ENCODE results near the gene GRIP2.
A peak's percentile ranks its signal among the peaks of the same experiment; 100 is the strongest.

The GRIP2 gene

DNA sequence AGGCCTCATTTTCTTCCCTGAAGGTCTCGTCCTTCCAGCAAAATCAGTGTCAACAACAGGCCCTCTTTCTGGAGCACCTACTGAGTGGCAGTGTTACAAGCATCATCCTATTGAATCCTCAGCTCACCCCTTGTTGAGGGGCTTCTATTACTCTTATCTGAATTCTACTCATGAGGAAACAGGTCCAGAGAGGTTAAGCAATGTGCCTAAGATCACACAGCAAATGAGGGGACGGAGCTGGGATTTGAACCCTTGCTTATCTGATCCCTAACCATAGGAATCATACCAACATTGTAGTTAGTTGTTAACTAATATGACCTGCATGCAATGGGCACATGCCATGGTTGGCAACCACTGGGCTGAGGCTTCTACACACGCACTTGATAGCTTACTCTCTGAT lies 74.7 kb downstream of the GRIP2 start:
- DNase-seq (ENCODE audit: low spot score) = no peak

DNA sequence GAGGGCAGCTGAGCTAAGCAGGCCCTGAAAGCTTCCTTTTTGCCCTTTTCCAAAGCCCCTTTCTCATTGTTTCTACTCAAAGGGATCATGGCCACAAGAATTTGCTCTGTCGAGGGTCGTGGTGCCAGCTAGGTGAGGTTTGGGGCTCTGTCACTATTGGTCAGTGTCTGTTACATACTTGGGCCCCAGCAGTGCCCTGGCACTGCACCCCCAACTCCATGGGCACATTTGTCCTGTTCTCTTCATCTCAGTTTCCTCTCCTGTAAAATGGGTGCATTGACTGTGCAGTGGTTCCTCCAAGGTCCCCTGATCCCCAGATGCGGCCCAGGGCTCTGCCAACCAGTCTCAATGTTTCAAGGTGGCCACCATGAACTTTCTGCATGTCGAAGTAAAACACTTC lies 75.6 kb downstream of the GRIP2 start:
- no peak for DNase-seq (ENCODE audit: low spot score)

DNA sequence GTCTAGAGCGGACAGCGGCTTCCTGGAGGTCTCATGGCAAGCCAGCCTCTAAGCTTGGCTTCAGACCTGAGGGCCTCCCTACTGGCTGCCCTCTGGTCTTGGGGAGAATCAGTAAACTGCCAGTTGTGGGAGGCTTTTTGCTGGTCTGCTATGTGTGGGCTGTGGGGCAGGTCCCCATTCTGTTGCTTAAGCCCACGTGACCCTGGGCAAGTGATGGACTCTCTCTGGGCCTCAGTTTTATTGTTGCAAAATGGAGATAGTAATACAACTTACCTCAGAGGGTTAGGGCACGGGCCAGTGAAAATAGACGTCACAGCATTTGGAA lies 76.0 kb downstream of the GRIP2 start:
- no peak for DNase-seq (ENCODE audit: low spot score)

DNA sequence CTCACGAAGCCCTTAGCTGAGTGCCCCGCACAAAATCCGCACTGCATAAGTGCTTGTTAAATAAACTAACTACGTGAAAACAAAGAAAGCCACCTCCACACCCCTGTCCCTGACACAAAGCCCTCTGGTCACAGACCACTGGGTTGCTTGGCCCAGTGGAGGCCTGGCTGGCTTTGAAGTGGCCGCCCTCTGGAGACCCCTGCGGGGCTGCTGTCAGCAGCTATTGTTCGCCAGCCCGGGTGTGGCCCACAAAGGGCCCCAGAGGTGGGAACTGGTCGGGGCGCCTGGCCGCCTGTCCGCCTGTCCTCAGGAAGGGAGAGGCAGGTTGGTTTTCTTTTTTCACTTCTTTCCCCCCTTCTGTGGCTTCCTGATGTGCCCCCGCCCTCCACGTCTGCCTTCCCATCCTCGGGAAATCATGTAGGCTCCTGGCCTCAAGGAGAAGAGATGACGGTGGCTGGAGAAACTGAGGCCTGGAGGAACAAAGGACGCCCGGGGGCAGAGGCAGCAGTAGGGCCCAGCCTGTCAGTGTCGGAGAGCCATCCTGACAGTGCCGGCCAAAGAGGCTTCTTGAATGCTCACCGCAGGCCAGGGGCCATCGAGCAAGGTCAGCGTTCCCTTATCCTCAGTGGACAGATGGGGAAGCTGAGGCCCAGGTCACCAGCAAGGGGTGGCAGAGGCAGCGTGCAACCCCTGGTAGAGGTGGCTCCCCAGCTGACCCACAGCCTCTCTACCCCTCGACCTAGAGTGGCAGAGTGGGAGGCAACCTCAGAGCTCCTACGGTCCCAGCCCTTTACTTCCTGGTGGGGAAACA lies 76.6 kb downstream of the GRIP2 start:
- no peak for DNase-seq (ENCODE audit: low spot score)

DNA sequence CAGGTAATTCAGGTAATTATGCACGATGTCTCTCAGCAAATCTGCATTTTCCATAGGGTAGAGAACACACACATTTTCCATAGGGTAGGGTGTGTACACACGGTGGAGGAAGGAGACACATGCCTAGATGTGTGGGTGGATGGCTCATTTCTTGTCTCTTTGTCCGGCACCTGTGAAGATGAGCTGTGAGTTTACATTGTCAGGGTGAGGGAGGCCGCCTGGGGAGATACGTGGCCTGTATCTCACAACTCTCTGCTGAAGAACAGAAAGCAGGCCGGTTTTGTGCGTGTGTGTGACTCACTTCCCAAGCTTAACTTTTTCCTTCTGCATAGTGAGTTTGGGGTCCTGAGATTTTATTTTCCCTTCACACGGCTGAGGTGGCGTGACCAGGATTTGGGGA lies 77.4 kb downstream of the GRIP2 start:
- no peak for DNase-seq (ENCODE audit: low spot score)

DNA sequence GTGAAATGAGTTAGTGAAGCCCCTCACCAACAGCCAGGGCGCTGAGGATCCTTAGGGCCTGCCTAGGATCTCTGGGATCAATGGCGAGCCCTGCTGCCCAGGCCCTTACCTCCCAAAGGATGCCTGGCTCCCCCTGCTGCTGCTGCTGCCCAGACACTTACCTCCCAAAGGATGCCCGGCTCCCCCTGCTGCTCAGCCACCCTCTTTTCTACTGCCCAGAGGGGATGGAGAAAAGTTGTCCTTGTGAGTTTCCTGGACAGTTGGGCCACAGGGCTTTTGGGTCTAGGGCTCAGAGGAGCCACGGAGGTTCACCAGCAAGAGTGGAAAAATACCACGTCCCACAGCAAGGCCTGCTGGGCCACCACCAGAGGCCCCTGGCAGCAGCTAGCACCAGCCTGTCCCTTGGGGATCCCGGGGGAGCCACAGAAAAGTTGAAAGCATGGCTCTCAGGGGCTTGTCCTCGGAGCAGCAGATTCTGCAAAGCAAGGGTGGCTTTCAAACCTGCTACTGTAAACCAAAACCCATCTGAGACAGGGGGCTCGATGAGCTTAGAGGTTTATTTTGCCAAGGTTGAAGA lies 78.3 kb downstream of the GRIP2 start:
- DNase-seq (ENCODE audit: low spot score) = no peak

DNA sequence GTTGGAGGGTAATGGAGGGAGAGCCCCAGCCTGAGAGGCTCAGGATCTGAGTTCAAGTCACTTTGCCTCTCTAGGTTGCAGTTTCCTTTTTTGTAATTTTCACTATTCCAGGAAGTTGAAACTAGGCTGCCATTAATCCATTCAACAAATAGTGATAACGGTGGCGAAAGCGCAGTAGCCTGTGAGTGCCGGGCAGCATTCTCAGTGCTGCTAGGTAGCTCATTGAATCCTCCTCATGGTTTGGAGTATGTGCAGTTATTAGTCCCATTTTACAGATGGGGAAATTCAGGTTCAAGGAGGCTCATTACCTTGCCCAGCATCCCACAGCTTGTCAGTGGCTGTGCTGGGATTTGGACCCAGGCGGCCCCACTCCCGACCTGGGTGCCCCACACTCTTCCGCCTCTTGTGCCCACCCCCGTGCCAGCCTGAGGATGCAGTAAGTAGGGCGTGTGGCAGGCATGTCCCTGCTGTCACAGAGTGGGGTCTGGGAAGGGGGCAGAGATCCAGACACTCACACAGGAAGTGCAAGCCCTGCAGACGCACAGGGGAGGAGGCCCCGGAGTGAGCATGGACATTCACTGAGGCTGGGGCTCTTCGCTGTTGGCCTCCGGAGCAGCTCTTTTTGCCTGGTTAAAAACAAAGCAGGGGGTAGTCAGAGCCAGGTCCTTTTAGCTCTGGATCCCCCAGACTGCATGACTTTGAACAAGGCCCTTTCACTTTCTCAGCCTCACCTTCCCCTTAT lies 79.0 kb downstream of the GRIP2 start:
- DNase-seq (ENCODE audit: low spot score) = no peak

DNA sequence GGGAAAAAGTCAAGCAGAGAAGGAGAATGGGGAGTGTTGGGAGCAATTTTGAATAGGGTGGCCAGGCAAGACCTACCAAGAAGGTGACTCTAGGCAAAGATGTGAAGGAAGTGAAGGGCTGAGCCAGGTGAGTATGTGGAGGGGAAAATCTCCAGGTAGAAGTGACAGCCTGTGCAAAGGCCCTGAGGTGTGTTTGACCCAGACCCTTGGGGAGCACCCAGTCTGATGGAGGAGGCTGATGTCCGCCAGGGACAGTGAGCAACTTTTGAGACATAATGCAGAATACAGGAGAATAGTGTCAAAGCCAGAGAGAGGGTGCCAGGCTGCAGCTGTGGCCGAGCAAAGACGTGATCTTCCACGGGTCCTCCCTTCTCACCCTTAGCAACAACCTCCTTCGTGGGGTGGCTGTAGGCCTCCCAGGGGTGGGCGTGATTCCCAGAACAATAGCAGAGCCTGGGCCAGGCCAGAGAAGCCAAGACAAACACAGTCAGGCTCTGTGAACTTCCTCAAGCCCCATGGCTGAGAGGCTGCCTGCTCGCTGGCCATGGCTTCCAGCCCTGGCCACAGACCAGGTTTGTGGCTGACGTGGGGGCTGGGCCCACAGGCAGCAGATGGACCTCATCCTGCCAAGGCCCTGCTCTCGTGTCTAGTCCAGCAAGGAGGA lies 79.7 kb downstream of the GRIP2 start:
- DNase-seq (ENCODE audit: low spot score) = no peak

DNA sequence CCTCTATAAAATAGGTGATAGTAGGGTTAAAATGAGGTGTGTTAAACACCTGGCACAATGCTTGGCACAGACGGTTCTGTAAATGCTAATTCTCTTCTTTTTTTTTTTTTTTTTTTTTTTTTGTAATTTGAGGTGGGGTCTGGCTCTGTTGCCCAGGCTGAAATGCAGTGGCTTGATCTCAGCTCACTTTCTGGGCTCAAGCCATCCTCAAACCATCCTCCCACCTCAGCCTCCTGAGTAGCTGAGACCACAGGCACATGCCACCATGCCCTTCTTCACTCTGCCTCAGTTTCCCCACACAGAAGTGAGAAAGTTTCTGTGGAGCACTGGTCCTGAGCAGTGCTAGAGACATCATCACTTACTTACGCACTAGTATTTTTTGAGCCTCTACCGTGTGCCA lies 80.4 kb downstream of the GRIP2 start:
- DNase-seq (ENCODE audit: low spot score) = no peak

DNA sequence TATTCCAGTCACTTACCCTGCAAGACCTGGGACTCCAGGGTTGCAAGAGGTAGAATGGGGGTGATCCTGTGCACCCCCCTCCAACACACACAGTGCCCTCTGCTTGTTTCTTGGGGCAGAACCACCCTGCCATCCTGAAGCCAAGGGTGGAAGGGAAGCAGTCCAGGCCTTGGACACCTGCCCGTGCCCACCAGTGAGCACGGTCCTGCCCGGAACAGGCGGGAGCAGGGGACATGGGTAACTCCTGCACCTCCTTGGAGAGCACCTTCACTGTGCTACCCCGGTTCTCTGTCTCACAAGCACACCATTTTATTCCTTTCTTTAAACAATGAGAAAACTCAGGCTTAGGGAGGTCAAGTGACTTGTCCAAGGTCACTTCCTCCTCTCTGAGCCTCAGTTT lies 80.8 kb downstream of the GRIP2 start:
- DNase-seq (ENCODE audit: low spot score) = no peak

DNA sequence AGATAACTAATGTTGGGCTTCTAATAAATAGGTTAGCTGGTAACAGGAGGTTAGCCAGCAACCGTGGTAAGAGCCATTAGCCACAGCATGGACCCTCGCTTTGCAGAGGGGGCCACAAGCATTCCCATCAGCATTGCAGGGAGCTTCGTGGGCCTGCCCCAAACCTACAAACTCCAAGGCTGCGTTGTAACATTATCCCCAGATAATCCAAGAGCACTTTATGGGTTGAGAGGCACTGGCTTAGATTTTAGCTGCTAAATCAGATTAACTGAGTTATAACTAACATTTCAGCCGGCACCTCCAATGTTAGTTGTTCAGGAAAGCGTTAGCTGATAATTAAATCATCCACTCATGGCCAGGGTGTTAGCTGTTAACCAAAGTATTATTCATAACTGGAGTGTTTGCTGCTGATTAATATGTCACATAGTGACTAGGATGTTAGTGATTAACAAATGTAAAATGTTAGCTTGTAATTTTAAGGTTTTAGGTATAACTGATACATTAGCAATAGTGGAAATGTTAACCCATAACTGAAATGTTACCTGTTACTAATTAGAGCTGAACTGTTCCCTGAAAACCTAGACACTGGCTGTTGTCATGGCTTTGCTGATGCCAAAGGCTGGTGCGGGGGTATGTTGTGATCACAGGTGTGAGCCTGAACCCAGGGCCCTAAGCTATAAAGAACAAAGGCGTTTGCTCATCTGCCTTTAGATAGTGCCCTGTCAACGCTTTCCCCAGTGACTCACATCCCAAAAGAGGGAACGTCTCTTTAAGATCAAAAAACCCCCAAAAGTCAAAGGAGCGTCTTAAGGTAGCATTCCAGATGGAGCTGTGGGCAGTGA lies 81.5 kb downstream of the GRIP2 start:
- DNase-seq (ENCODE audit: low spot score) = no peak

DNA sequence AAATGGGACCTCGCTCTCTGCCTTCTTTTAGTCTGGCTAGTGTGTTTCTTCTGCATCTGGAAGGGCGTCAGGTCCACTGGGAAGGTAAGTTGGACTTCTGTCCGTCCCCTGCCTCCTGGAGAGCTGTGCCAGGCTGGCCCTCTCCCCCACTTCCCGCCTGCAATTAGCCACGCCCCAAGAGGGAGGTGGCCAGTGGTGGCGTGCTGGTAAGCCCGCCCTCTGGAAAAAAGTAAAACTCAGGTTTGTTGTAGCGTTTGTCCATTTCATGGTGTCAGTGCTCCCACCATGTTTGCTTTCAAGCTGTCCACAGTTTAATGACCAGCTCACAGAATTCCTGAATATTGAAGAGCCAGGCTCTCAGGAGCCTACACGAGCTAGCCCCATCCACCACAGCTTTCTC lies 82.1 kb downstream of the GRIP2 start:
- DNase-seq (ENCODE audit: low spot score) = no peak

DNA sequence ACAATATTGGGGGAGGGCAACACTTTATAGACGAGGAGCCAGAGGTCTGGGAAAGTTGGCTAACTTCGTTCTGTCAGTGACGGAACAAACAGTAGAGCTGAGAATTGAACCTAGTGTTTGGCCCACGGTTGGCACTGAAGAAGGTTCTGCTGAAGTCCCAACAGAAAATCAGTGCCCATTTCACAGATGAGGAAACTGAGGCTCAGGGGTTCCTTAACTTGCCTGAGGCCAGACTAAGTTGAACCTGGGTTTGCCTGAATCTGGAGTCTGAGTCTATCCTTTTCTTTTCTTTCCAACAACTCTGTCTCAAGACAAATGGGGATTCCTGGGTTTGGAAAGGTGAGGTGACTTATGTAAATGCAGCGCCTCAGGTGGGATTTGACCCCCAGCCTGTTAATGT lies 82.7 kb downstream of the GRIP2 start:
- no peak for DNase-seq (ENCODE audit: low spot score)

DNA sequence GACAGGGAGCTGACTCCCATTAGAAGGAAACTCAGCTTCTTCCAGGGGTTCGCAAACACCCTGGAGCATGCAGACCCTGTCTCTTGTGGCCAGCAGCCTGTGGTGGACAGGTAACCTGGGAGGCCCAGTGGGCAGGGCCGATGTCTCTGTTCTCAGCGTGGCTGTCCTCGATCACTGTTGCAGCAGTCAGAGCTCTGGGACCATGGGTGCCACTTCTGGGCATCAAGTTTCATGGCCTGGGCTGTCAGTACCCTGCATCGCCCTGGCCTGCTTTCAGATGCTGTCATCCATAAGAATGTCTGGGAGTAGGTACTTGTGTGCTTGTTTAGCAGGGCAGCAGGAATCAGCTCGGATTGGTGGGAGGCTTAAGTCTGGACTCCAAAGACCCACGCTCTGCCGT lies 83.3 kb downstream of the GRIP2 start:
- no peak for DNase-seq (ENCODE audit: low spot score)

DNA sequence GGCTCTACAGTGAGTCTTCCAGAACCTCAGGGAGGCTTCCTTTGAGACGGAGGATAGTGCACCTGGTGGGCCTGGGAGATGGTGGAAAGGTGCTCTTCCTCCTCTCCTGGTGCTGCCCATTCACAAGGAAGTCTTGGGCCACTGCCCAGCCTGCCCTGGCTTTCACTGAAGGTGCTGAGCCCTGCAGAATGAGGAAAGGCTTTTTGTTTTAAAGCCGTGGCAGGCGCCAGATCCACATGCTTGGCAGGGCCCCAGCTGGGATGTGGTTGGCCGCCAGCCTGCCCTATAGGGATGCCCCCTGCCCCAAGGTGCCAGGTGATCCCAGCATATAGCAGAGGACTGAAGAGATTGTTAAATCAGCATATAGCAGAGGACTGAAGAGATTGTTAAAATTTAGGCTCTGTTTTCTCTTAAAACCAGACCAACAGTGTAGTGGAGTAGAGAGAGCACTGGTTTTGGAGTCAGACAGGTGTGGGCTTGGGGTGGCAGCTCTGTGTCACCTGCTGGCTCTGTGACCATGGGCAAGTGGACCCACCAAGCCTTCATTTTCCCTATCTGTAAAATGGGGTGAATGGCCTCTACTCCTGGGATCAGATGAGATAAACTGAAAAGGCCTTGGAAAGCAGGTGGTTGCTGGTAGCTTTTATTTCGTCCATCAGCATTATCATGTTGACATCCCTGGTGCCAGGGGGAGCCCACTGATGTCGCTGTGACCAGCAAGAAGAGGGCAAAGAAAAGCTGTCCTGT lies 84.4 kb downstream of the GRIP2 start:
- no peak for DNase-seq (ENCODE audit: low spot score)

DNA sequence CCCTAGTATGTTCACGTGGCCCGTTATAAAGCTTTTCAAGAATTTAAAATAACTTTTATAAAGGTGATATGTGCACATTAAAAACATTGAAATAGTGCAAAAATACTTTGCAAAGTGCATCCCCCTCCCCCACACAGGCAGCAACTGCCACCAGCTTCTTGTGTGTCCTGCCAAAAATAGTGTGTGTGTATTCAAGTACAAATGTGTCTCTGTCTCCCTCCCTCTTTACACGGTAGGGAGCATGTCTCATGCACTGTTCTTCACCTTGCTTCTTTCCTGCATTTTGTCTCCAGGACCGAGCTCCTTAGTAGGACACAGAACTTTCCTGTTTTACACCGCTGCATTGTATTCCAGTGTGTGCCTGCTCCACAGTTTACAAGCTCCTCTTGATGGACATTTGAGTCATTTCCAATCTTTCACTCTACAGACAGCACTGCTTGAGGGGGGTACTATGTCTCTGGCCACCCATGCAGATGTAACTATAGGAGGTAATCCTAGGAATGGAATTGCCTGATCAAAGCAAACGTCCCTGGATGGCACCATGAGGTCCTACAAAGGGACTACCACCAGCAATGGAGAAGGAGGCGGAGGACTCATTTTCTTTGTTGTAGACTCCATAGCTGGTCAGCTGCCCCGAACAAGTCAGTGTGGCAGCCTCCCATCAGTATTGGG lies 85.4 kb downstream of the GRIP2 start:
- no peak for DNase-seq (ENCODE audit: low spot score)

DNA sequence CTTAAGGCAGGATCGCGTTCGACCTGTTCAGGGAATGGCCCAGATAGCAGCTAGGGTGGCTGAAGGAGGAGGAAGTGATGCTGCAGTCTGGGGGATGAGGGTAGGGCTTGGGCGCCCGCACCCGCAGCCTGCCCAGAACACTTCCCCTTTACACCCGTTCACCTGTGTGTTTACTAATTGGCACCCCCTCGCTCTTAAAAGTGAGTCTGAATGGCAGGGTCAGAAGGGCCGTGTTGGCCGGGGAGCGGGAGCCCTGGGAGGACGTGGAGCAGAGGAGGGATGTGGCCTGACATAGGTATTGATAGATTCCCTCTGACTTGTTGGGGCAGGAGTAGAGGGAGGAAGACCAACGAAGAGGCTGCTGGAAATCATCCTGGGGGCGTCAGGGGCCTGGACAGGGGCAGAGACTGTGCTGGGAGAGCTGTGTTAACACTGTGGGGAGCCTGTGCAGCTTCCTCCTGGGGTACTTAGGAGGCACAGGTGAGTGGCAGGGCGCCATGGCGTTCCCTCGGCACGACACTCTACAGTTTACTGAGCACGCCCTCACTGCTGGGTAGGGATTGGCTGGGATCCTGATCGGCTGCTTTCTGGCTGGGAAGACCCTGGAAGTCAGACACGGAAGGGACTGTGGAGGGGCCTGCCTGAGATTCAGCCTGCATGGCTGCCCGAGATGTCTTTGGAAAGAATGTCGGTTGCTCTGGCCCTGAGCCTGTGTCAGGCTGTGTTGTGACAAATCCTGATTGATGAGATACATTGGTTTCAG lies 86.1 kb downstream of the GRIP2 start:
- DNase-seq (ENCODE audit: low spot score) = no peak

DNA sequence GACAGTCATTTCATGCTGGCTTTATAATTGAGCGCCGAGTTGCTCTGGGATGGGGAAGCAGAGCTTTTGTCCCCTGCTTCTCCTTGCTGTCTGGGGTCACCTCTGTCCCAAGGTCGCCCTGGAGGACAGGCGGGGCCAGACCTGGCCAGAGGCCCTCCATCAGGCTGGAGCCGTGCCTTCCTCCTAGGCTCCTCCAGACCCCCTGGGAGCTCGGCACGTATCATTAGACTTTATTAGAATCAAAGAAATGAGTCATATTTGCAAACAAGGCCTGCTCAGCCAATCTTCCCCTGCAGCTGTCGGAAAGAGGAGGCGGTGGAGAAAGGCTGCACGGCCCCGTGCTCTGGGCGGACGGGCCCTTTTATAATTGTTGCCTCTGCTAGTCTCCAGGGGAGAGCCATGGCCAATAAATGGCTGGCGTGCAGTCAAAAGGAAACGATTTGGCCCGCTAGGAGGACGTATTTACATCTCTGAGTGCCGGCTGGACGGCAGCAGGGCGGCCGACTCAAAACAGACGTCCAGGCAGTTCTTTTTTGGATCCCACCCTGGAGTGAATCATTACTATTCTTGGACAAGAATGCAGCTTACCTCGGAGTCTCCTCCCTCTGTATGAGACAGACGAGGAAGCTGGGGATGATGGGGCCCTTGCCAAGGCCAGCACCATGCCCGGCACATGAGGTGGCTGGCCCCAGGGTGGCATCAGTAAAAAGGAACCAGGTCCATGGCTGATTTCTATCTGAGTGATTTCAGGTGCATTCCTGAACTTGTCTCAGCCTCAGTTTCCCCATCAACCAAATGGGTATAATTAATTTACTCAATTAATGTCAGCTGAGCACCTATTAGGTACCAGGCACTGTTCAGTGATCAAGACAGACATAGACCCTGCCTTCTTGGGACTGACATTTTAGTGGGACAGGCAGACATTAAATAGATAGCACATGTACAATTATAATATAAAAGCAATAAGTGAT lies 87.1 kb downstream of the GRIP2 start:
- DNase-seq (ENCODE audit: low spot score) = peak; percentile 87
